Lower leg skin (tissue), 4 donors: ENCODE results near the gene THAP9. TPM values are rescaled to one million over a fixed set of nuclear protein-coding genes. Genes with fewer than 3 reads are reported as not detected.
A peak's percentile ranks its signal among the peaks of the same experiment; 100 is the strongest.

Source experiments
- DNase-seq, 2 donors: peaks; one replicate each; pipeline ENCODE4 v3.0.0-alpha.2; 2019; ENCODE audit warnings: low spot score in 2 of 2
- H3K4me3 ChIP-seq: fragments of 200-600 bp; sonication (generic); 2 replicates; pipeline ENCODE4 v1.5.1; 2017; ENCODE audit warnings: mild to moderate bottlenecking, low read depth; ENCODE audit not compliant: poor library complexity, severe bottlenecking
- CTCF ChIP-seq, 3 donors: fragments of 450-650 bp; IDR thresholded peaks; one replicate each; pipeline ENCODE4 v1.5.1; 2016; ENCODE audit warnings: antibody characterized with exemption in 3 of 3, mild to moderate bottlenecking in 3 of 3, moderate library complexity in 2 of 3
- POLR2A ChIP-seq, 2 donors: fragments of 450-650 bp; IDR thresholded peaks; one replicate each; pipeline ENCODE4 v1.6.1; 2016 to 2017; ENCODE audit warnings: antibody characterized with exemption in 2 of 2, mild to moderate bottlenecking in 1 of 2, moderate library complexity in 1 of 2
- WGBS, 2 donors: methylation state at CpG; one replicate each; pipeline ENCODE4 v1.1.5; 2018; 5-methylcytosine and 5-hydroxymethylcytosine counted together
- intact Hi-C: fragments of 100-400 bp; cut with DNase I; formaldehyde crosslinking; loops from one replicate; pipeline ENCODE4 v1.15.0; 2023; ENCODE audit warnings: low total_unique reads
- total RNA-seq, 4 donors: library from RNA; depleted of rRNA; stranded (reverse); fragments of >200 nt; gene quantifications; one replicate each; pipeline ENCODE4 v1.1.0, GENCODE V29; 2016

The THAP9 gene
- total RNA-seq, 4 donors from 2014 or later, result 3.2 to 3.8 (median 3.5) TPM

- intact Hi-C loops, result no loop called here
- TF ChIP-seq POLR2A (IDR thresholded peaks at IDR 0.05) (no peak), CTCF (IDR thresholded peaks at IDR 0.05) (no peak)
- 28% methylated on average over 5 of the region's 5 CpGs for WGBS, 2 donors
Observed at GRCh38 chr4:82886147-82886942, 14.2 kb upstream of the THAP9 start.

DNA sequence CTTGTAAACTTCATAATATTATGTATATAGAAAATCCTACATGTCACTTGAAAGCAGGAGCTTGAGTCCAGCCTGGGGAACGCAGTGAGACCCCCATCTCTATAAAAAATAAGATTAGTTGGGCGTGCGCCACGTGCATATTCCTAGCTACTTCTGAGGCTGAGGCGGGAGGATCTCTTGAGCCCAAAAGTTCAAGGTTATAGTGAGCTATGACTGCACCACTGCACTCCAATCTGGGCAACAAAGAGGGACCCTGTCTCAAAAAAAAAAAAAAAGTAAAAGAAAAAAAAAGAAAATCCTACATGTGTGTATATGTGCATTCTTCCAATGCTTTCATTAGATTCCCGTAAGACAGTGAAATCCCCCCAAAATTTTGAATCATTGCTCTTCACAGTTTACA lies 11.2 kb upstream of the THAP9 start:
- H3K4me3 ChIP-seq, result no peak overlapping the region
- no peak for DNase-seq
- TF ChIP-seq CTCF (IDR thresholded peaks at IDR 0.05) (no peak), POLR2A (IDR thresholded peaks at IDR 0.05) (no peak)
- WGBS, 2 donors, result 64 to 80% methylated on average over 6 of the region's 6 CpGs
- intact Hi-C loops, result no loop called here

More at GRCh38 chr4:82886147-82886942, 14.2 kb upstream of the THAP9 start:
- no peak overlapping the region for H3K4me3 ChIP-seq
- DNase-seq, result no peak

GRCh38 chr4:82890528-82890900 lies 10.0 kb upstream of the THAP9 start:
- intact Hi-C loops, result no loop called here
- TF ChIP-seq POLR2A (IDR thresholded peaks at IDR 0.05) (no peak), CTCF (IDR thresholded peaks at IDR 0.05) (no peak)
- no peak for DNase-seq
- H3K4me3 ChIP-seq, result peak overlapping the region; percentile 76
- 0 to 1% methylated on average over 16 of the region's 16 CpGs for WGBS, 2 donors

DNA sequence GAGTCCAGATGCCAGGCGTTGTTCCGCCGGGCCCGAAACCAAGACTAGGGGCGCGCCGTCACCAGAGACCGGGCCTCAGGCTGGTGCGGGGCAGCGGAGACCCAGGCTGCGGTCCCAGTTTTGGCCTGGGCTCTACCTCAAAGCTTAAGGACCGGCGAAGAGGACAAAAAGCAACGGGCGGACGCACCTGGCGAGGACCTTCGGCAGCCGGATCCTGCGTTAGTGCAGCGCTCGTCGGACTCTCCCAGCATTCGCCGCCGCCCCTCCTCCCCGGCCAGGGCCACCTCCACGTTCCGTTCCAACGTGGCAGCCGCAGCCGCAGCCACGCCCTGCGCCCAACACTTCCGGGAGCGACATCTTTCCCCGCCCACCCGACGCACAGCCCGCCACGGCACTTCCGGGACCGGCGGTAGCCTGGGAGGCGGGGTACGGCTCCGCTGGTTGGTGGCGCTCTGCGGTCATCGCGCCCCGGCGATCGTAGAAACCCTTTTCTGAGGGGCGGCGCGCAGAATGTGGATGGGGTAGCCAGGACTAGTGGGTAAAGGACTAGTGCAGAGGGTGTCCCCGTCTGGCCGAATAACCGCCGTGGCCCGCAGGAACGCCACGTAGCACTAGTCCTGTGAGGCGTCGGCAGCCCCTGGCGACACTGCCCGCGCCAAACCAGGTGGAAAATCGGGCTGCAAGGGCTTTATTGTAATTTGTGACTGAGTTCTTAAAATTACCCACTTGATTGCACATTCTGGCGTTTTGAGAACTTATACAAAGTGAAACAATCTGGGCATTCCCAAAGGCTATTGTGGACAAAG lies 9.4 kb upstream of the THAP9 start, which contains the start of gene SEC31A:
SEC31A (minus strand) TSS at position 253 of the 806 bp plus-strand sequence. CDS start 9,217 bp downstream, outside the sequence.
- WGBS, 2 donors, result 0% methylated on average over 38 to 49 of the region's 71 CpGs
- intact Hi-C loops, result no loop called here
- peak within 1 kb of the TSS; percentile 76 for H3K4me3 ChIP-seq
- DNase-seq, result peak; percentile 94 to 99
- TF ChIP-seq CTCF (IDR thresholded peaks at IDR 0.05) (no peak), POLR2A (IDR thresholded peaks at IDR 0.05) (peak in 1 of 2 donors; percentile 27)

GRCh38 chr4:82891707-82892466 lies 8.6 kb upstream of the THAP9 start:
- no peak overlapping the region for H3K4me3 ChIP-seq
- no peak for TF ChIP-seq CTCF (IDR thresholded peaks at IDR 0.05)
- intact Hi-C loops, result no loop called here
- WGBS, 2 donors, result 28 to 33% methylated on average over 7 of the region's 7 CpGs
- no peak for DNase-seq
